Stimulated activated CD4-positive, alpha-beta T cell treated with anti-CD3 and anti-CD28 coated beads, Interleukin-15, amount 100 ng/mL, for 48 hours (primary cell): ENCODE results near the gene ADAMTS12.

ENCODE experiments used
- DNase-seq, 2 donors: peaks; one replicate each; pipeline ENCODE4 v3.0.0-alpha.2; 2020; ENCODE audit warnings: low read depth in 2 of 2

Gene ADAMTS12

GRCh38 chr5:33801292-33801691 is 90.5 kb downstream of the ADAMTS12 start:
- DNase-seq = no peak

GRCh38 chr5:33800241-33800950 is 91.4 kb downstream of the ADAMTS12 start:
- no peak for DNase-seq

- no peak for DNase-seq
Observed at GRCh38 chr5:33795496-33795895, 96.3 kb downstream of the ADAMTS12 start.

GRCh38 chr5:33794550-33795181 is 97.1 kb downstream of the ADAMTS12 start:
- no peak for DNase-seq

- DNase-seq = no peak
Observed at GRCh38 chr5:33793836-33794549, 97.8 kb downstream of the ADAMTS12 start.

- no peak for DNase-seq
Observed at GRCh38 chr5:33793276-33793675, 98.5 kb downstream of the ADAMTS12 start.

GRCh38 chr5:33792559-33792958 is 99.2 kb downstream of the ADAMTS12 start:
- DNase-seq = no peak

- no peak for DNase-seq
Observed at GRCh38 chr5:33789567-33789957, 102.2 kb downstream of the ADAMTS12 start.

GRCh38 chr5:33788922-33789566 is 102.7 kb downstream of the ADAMTS12 start:
- DNase-seq = no peak

- no peak for DNase-seq
Observed at GRCh38 chr5:33785571-33785970, 106.2 kb downstream of the ADAMTS12 start.

GRCh38 chr5:33781286-33781685 is 110.5 kb downstream of the ADAMTS12 start:
- DNase-seq = no peak

- no peak for DNase-seq
Observed at GRCh38 chr5:33776151-33776660, 115.6 kb downstream of the ADAMTS12 start.

- no peak for DNase-seq
Observed at GRCh38 chr5:33774341-33774740, 117.4 kb downstream of the ADAMTS12 start.

GRCh38 chr5:33772380-33772897 is 119.4 kb downstream of the ADAMTS12 start:
- no peak for DNase-seq

GRCh38 chr5:33769968-33770367 is 121.8 kb downstream of the ADAMTS12 start:
- no peak for DNase-seq

- DNase-seq = no peak
Observed at GRCh38 chr5:33769196-33769595, 122.6 kb downstream of the ADAMTS12 start.

GRCh38 chr5:33766023-33766422 is 125.8 kb downstream of the ADAMTS12 start:
- DNase-seq = no peak

GRCh38 chr5:33764786-33765185 is 127.0 kb downstream of the ADAMTS12 start:
- DNase-seq = no peak

- DNase-seq = no peak
Observed at GRCh38 chr5:33763435-33763834, 128.4 kb downstream of the ADAMTS12 start.

- no peak for DNase-seq
Observed at GRCh38 chr5:33762859-33763258, 128.9 kb downstream of the ADAMTS12 start.

- DNase-seq = no peak
Observed at GRCh38 chr5:33761139-33761538, 130.7 kb downstream of the ADAMTS12 start.

GRCh38 chr5:33758737-33759136 is 133.1 kb downstream of the ADAMTS12 start:
- DNase-seq = no peak
